Neural progenitor cell (in vitro differentiated cells): ENCODE data around the gene DCAF5. TPM values are rescaled to one million over a fixed set of nuclear protein-coding genes. Genes with fewer than 3 reads are reported as not detected.
"Not testable (repeated sequence)": the region's sequence is repeated elsewhere in the genome, so short reads cannot be mapped to it uniquely, and the experiment has no call there.

Source experiments
- DNase-seq: peaks from one replicate; pipeline ENCODE4 v3.0.0-alpha.2; 2016; ENCODE audit warnings: low spot score
- H2AFZ ChIP-seq: fragments of 200-600 bp; sonication (generic); replicated peaks from 2 replicates; pipeline ENCODE4 v1.6.1; 2016; ENCODE audit warnings: antibody characterized with exemption
- H3F3A ChIP-seq: fragments of 200-600 bp; sonication (generic); 2 replicates; pipeline ENCODE4 v1.6.1; 2016; ENCODE audit warnings: antibody characterized with exemption, low read depth
- H3K27ac ChIP-seq: fragments of 200-600 bp; sonication (generic); 2 replicates; pipeline ENCODE4 v1.5.1; 2016; ENCODE audit warnings: mild to moderate bottlenecking
- H3K27me3 ChIP-seq: fragments of 200-600 bp; sonication (generic); 2 replicates; pipeline ENCODE4 v1.6.1; 2016; ENCODE audit warnings: mild to moderate bottlenecking, moderate library complexity
- H3K36me3 ChIP-seq: fragments of 200-600 bp; sonication (generic); 2 replicates; pipeline ENCODE4 v1.5.1; 2016
- H3K4me1 ChIP-seq: fragments of 200-600 bp; sonication (generic); 2 replicates; pipeline ENCODE4 v1.6.1; 2016; ENCODE audit warnings: mixed run types
- H3K4me2 ChIP-seq: fragments of 200-600 bp; sonication (generic); 2 replicates; pipeline ENCODE4 v1.6.1; 2016
- H3K4me3 ChIP-seq: fragments of 200-600 bp; sonication (generic); 2 replicates; pipeline ENCODE4 v1.5.1; 2016
- H3K79me2 ChIP-seq: fragments of 200-600 bp; sonication (generic); 2 replicates; pipeline ENCODE4 v1.6.1; 2016; ENCODE audit warnings: low read depth
- H3K9ac ChIP-seq: fragments of 200-600 bp; sonication (generic); 2 replicates; pipeline ENCODE4 v1.6.1; 2016
- H3K9me3 ChIP-seq: fragments of 200-600 bp; sonication (generic); 2 replicates; pipeline ENCODE4 v1.5.1; 2016; ENCODE audit warnings: low read depth
- H4K20me1 ChIP-seq: fragments of 200-600 bp; sonication (generic); 2 replicates; pipeline ENCODE4 v1.6.1; 2016; ENCODE audit warnings: low read depth
- H3K27ac Mint-ChIP-seq: 3 replicates; pipeline ENCODE4 v1.8.0; 2021; ENCODE audit warnings: mixed read lengths
- H3K27me3 Mint-ChIP-seq: 2 replicates; pipeline ENCODE4 v1.8.0; 2022; ENCODE audit warnings: low read depth, mild to moderate bottlenecking, inconsistent platforms, moderate library complexity, mixed read lengths; ENCODE audit not compliant: insufficient read depth
- H3K36me3 Mint-ChIP-seq: 3 replicates; pipeline ENCODE4 v1.8.0; 2021; ENCODE audit warnings: mixed read lengths
- H3K4me1 Mint-ChIP-seq: 3 replicates; pipeline ENCODE4 v1.8.0; 2021; ENCODE audit warnings: mixed read lengths
- H3K4me3 Mint-ChIP-seq: 3 replicates; pipeline ENCODE4 v1.8.0; 2021; ENCODE audit warnings: mild to moderate bottlenecking, moderate library complexity, mixed read lengths
- H3K9me3 Mint-ChIP-seq: 3 replicates; pipeline ENCODE4 v1.8.0; 2020; ENCODE audit warnings: mixed read lengths
- CTCF ChIP-seq: fragments of 200-600 bp; sonication (generic); IDR thresholded peaks from 2 replicates; pipeline ENCODE4 v1.5.1; 2017; ENCODE audit warnings: antibody characterized with exemption, mild to moderate bottlenecking
- EZH2 ChIP-seq: fragments of 200-600 bp; sonication (generic); IDR thresholded peaks from 2 replicates; pipeline ENCODE4 v1.6.1; 2017; ENCODE audit warnings: antibody characterized with exemption, mild to moderate bottlenecking, moderate library complexity
- EZH2phosphoT487 ChIP-seq: fragments of 200-600 bp; sonication (generic); IDR thresholded peaks from 2 replicates; pipeline ENCODE4 v1.6.1; 2017; ENCODE audit warnings: antibody characterized with exemption
- total RNA-seq: library from RNA; depleted of rRNA; stranded (reverse); fragments of >200 nt; gene quantifications from 2 replicates; pipeline ENCODE4 v1.2.3, GENCODE V29; 2015; ENCODE audit warnings: low replicate concordance

Gene DCAF5
- total RNA-seq, 1 donor from 2014 or later = 22.4 TPM

GRCh38 chr14:69068744-69069421, 84.0 kb downstream of the DCAF5 start:
- peaks cover 24% of the 10 kb centered on the region for H3K36me3 Mint-ChIP-seq
- no peak overlapping the region for H3K27ac Mint-ChIP-seq
- H3K4me1 Mint-ChIP-seq = peaks cover 5% of the 10 kb centered on the region

GRCh38 chr14:69066396-69067171, 86.3 kb downstream of the DCAF5 start:
- H3K36me3 ChIP-seq = no peaks in the 10 kb centered on the region
- H3K79me2 ChIP-seq = no peaks in the 10 kb centered on the region
- H3K27me3 ChIP-seq = no peaks in the 10 kb centered on the region
- Mint-ChIP-seq H3K4me3 (no peak overlapping the region), H3K9me3 (no peaks in the 10 kb centered on the region), H3K36me3 (peaks cover 14% of the 10 kb centered on the region), H3K27ac (no peak overlapping the region), H3K4me1 (peaks cover 2% of the 10 kb centered on the region), H3K27me3 (no peaks in the 10 kb centered on the region)
- no peak overlapping the region for H3K9ac ChIP-seq
- H3F3A ChIP-seq = no peaks in the 10 kb centered on the region
- no peaks in the 10 kb centered on the region for H4K20me1 ChIP-seq
- H3K9me3 ChIP-seq = no peaks in the 10 kb centered on the region
- no peak overlapping the region for H3K27ac ChIP-seq
- H3K4me1 ChIP-seq = no peaks in the 10 kb centered on the region
- no peak overlapping the region for H3K4me3 ChIP-seq
- no peak overlapping the region for H2AFZ ChIP-seq
- H3K4me2 ChIP-seq = no peak overlapping the region
- no peak for DNase-seq
- TF ChIP-seq EZH2phosphoT487 (no peak), CTCF (no peak), EZH2 (no peak)

More at GRCh38 chr14:69068744-69069421, 84.0 kb downstream of the DCAF5 start:
- H3K36me3 ChIP-seq = no peaks in the 10 kb centered on the region
- DNase-seq = no peak
- no peaks in the 10 kb centered on the region for H3K79me2 ChIP-seq
- H4K20me1 ChIP-seq = no peaks in the 10 kb centered on the region
- Mint-ChIP-seq H3K4me3 (no peak overlapping the region), H3K9me3 (no peaks in the 10 kb centered on the region), H3K27me3 (no peaks in the 10 kb centered on the region)
- no peak overlapping the region for H3K9ac ChIP-seq
- no peak overlapping the region for H3K4me3 ChIP-seq
- no peak overlapping the region for H3K27ac ChIP-seq
- no peak overlapping the region for H2AFZ ChIP-seq
- H3K9me3 ChIP-seq = no peaks in the 10 kb centered on the region
- peaks cover 4% of the 10 kb centered on the region for H3F3A ChIP-seq
- no peaks in the 10 kb centered on the region for H3K27me3 ChIP-seq
- no peak overlapping the region for H3K4me2 ChIP-seq
- no peaks in the 10 kb centered on the region for H3K4me1 ChIP-seq
- TF ChIP-seq EZH2 = no peak
- no peak for TF ChIP-seq CTCF
- TF ChIP-seq EZH2phosphoT487 = no peak

GRCh38 chr14:69065934-69066333, 87.0 kb downstream of the DCAF5 start:
- H3K9me3 ChIP-seq, H3K4me1 ChIP-seq, H3K9ac ChIP-seq, H3K4me3 Mint-ChIP-seq, H3F3A ChIP-seq, H3K27ac Mint-ChIP-seq, H4K20me1 ChIP-seq, H3K27me3 Mint-ChIP-seq, H3K4me1 Mint-ChIP-seq, H3K27ac ChIP-seq, DNase-seq, H3K36me3 ChIP-seq, H3K36me3 Mint-ChIP-seq, H2AFZ ChIP-seq, H3K9me3 Mint-ChIP-seq, H3K79me2 ChIP-seq, H3K4me3 ChIP-seq, H3K27me3 ChIP-seq, H3K4me2 ChIP-seq: not testable (repeated sequence)

- H3K27ac Mint-ChIP-seq = no peak overlapping the region
- no peaks in the 10 kb centered on the region for H3K27me3 Mint-ChIP-seq
- Histone ChIP-seq H2AFZ (no peak overlapping the region), H3K27me3 (no peaks in the 10 kb centered on the region), H3K36me3 (no peaks in the 10 kb centered on the region), H3F3A (no peaks in the 10 kb centered on the region), H3K9me3 (no peaks in the 10 kb centered on the region), H3K4me1 (no peaks in the 10 kb centered on the region), H3K27ac (no peak overlapping the region), H3K79me2 (no peaks in the 10 kb centered on the region), H3K4me2 (no peak overlapping the region), H4K20me1 (no peaks in the 10 kb centered on the region), H3K9ac (no peak overlapping the region), H3K4me3 (no peak overlapping the region)
- TF ChIP-seq EZH2phosphoT487 (no peak), CTCF (no peak), EZH2 (no peak)
- H3K9me3 Mint-ChIP-seq = no peaks in the 10 kb centered on the region
- peaks cover 10% of the 10 kb centered on the region for H3K36me3 Mint-ChIP-seq
- no peak for DNase-seq
- H3K4me3 Mint-ChIP-seq = no peak overlapping the region
- peaks cover 2% of the 10 kb centered on the region for H3K4me1 Mint-ChIP-seq
Measured at GRCh38 chr14:69064596-69064995, 88.3 kb downstream of the DCAF5 start.
